Natural killer cell treated with Interleukin-12 subunit alpha and Interleukin-12 subunit beta and Interleukin-15 and Interleukin-18, amount 100 ng/mL, for 72 hours (primary cell): ENCODE results near the gene TRIM4. TPM values are rescaled to one million over a fixed set of nuclear protein-coding genes. Genes with fewer than 3 reads are reported as not detected.

Source experiments
- ATAC-seq, 2 donors: fragments of 150-1000 bp; cut with Tn5 transposase in 1 of 2; sonication (Bioruptor Pico), chemical (Tn5 transposase) in 1 of 2; 2 replicates each; pipeline ENCODE4 v1.10.0; 2021
- DNase-seq: peaks from one replicate; pipeline ENCODE4 v3.0.0; 2022; ENCODE audit warnings: low spot score
- H3K27ac Mint-ChIP-seq, 2 donors: 1 replicate in 1 of 2; 2 replicates in 1 of 2; pipeline ENCODE4 v1.8.0; 2022; ENCODE audit warnings: mixed read lengths in 2 of 2, mild to moderate bottlenecking in 1 of 2, moderate library complexity in 1 of 2
- H3K27me3 Mint-ChIP-seq, 2 donors: 1 replicate in 1 of 2; 2 replicates in 1 of 2; pipeline ENCODE4 v1.8.0; 2022; ENCODE audit warnings: mixed read lengths in 2 of 2
- H3K36me3 Mint-ChIP-seq: one replicate; pipeline ENCODE4 v1.8.0; 2022; ENCODE audit warnings: mixed read lengths
- H3K4me1 Mint-ChIP-seq, 2 donors: 1 replicate in 1 of 2; 2 replicates in 1 of 2; pipeline ENCODE4 v1.8.0; 2022; ENCODE audit warnings: low read depth in 2 of 2, mixed read lengths in 2 of 2, mild to moderate bottlenecking in 1 of 2
- H3K4me3 Mint-ChIP-seq: one replicate; pipeline ENCODE4 v1.8.0; 2022; ENCODE audit warnings: mixed read lengths
- H3K9me3 Mint-ChIP-seq: 2 replicates; pipeline ENCODE4 v1.8.0; 2022; ENCODE audit warnings: mixed read lengths
- total RNA-seq, 2 donors: library from RNA; stranded (reverse); gene quantifications; one replicate each; pipeline ENCODE4 v1.2.3, GENCODE V29; 2022

Gene TRIM4
- total RNA-seq, 2 donors from 2014 or later, result 29.9 to 30.8 TPM

- Mint-ChIP-seq H3K4me1 (no peaks in the 10 kb centered on the region), H3K27me3 (peaks cover 10 to 19% of the 10 kb centered on the region in 2 donors), H3K36me3 (no peaks in the 10 kb centered on the region), H3K4me3 (no peak overlapping the region), H3K9me3 (no peaks in the 10 kb centered on the region), H3K27ac (no peak overlapping the region)
- no peak for ATAC-seq
- no peak for DNase-seq
Observed at GRCh38 chr7:99848420-99849216, 70.7 kb downstream of the TRIM4 start.

GRCh38 chr7:99844328-99844727 is 75.0 kb downstream of the TRIM4 start:
- DNase-seq, result no peak
- no peaks in the 10 kb centered on the region for H3K4me1 Mint-ChIP-seq
- peaks cover 10 to 12% of the 10 kb centered on the region in 2 donors for H3K27me3 Mint-ChIP-seq
- no peak overlapping the region for H3K27ac Mint-ChIP-seq
- no peak for ATAC-seq
- H3K36me3 Mint-ChIP-seq, result no peaks in the 10 kb centered on the region
- no peak overlapping the region for H3K4me3 Mint-ChIP-seq
- no peaks in the 10 kb centered on the region for H3K9me3 Mint-ChIP-seq

- ATAC-seq (no peak), DNase-seq (no peak)
- Mint-ChIP-seq H3K9me3 (no peaks in the 10 kb centered on the region), H3K4me3 (no peak overlapping the region), H3K27ac (no peak overlapping the region), H3K27me3 (peaks cover 10 to 12% of the 10 kb centered on the region in 2 donors), H3K36me3 (no peaks in the 10 kb centered on the region), H3K4me1 (no peaks in the 10 kb centered on the region)
Observed at GRCh38 chr7:99843808-99844207, 75.5 kb downstream of the TRIM4 start.

- no peaks in the 10 kb centered on the region for H3K9me3 Mint-ChIP-seq
- peaks cover 3 to 12% of the 10 kb centered on the region in 2 donors for H3K27me3 Mint-ChIP-seq
- no peak for DNase-seq
- H3K4me1 Mint-ChIP-seq, result peaks cover under 1% of the 10 kb centered on the region in 2 donors
- no peaks in the 10 kb centered on the region for H3K36me3 Mint-ChIP-seq
- no peak for ATAC-seq
- no peak overlapping the region for H3K27ac Mint-ChIP-seq
- no peak overlapping the region for H3K4me3 Mint-ChIP-seq
Observed at GRCh38 chr7:99842926-99843325, 76.4 kb downstream of the TRIM4 start.

Other genes starting within 250 kb of the TRIM4 start
- gene CYP3A5, start 239.5 kb downstream of the TRIM4 start, total RNA-seq, result not detected
- not detected for gene CYP3A7, start 184.3 kb downstream of the TRIM4 start, total RNA-seq
- not detected for gene CYP3A4, start 135.3 kb downstream of the TRIM4 start, total RNA-seq
- not detected for gene CYP3A43, start 91.5 kb downstream of the TRIM4 start, total RNA-seq
- under 1 TPM in 1 of 2 donors, not detected in 1; 0.36 TPM for gene OR2AE1, start 42.5 kb downstream of the TRIM4 start, total RNA-seq
- not detected for gene GJC3, start 10.1 kb upstream of the TRIM4 start, total RNA-seq
- gene AZGP1, start 56.5 kb upstream of the TRIM4 start, total RNA-seq, result not detected
- gene ZKSCAN1, start 96.1 kb upstream of the TRIM4 start, total RNA-seq, result 10 to 100 TPM; 64.9 to 70.6 TPM
- 10 to 100 TPM in 1 of 2 donors, 1 to 10 TPM in 1; 8.7 to 11.0 TPM for gene ZSCAN21, start 130.2 kb upstream of the TRIM4 start, total RNA-seq
- 10 to 100 TPM; 19.6 to 33.6 TPM for gene ZNF3, start 162.2 kb upstream of the TRIM4 start, total RNA-seq
- 10 to 100 TPM; 81.8 to 88.8 TPM for gene COPS6, start 169.4 kb upstream of the TRIM4 start, total RNA-seq
- 100 to 1,000 TPM; 248 to 526 TPM for gene MCM7, start 181.9 kb upstream of the TRIM4 start, total RNA-seq
- 10 to 100 TPM in 1 of 2 donors, 1 to 10 TPM in 1; 8.9 to 16.9 TPM for gene AP4M1, start 182.1 kb upstream of the TRIM4 start, total RNA-seq
- 10 to 100 TPM; 46.3 to 69.1 TPM for gene TAF6, start 199.8 kb upstream of the TRIM4 start, total RNA-seq
- gene CNPY4, start 200.1 kb upstream of the TRIM4 start, total RNA-seq, result 10 to 100 TPM; 17.5 to 19.1 TPM
- gene MBLAC1, start 207.4 kb upstream of the TRIM4 start, total RNA-seq, result 1 to 10 TPM; 3.4 to 6.5 TPM
- 100 to 1,000 TPM; 124 to 145 TPM for gene LAMTOR4, start 229.4 kb upstream of the TRIM4 start, total RNA-seq
- gene TRAPPC14, start 239.2 kb upstream of the TRIM4 start, total RNA-seq, result 10 to 100 TPM; 46.2 to 52.7 TPM
- gene GAL3ST4, start 249.1 kb upstream of the TRIM4 start, total RNA-seq, result 1 to 10 TPM in 1 of 2 donors, under 1 TPM in 1; 0.57 to 1.1 TPM